AG04450 (cell line): ENCODE measurements around the gene FAM171A2. TPM values are rescaled to one million over a fixed set of nuclear protein-coding genes. Genes with fewer than 3 reads are reported as not detected.
A peak's percentile ranks its signal among the peaks of the same experiment; 100 is the strongest.

Source experiments
- CTCF ChIA-PET: fragments of 300-600, 350-600 bp; formaldehyde crosslinking; extraction: SDS; loops from one replicate; lab custom pipeline; 2022; ENCODE audit warnings: antibody characterized with exemption, inconsistent platforms; lab: Charles Lee
- POLR2A ChIA-PET: fragments of 350-600 bp; formaldehyde crosslinking; extraction: SDS; loops from one replicate; lab custom pipeline; 2021; ENCODE audit warnings: antibody characterized with exemption, inconsistent platforms; lab: Yijun Ruan, JAX
- DNase-seq: peaks from one replicate; pipeline ENCODE4 v3.0.0-alpha.2; 2011; ENCODE audit warnings: low read depth, low spot score
- H3K27ac ChIP-seq: one replicate; pipeline ENCODE4 v1.5.1; 2012; ENCODE audit warnings: low read depth, low read length, control low read depth
- H3K27me3 ChIP-seq: one replicate; pipeline ENCODE4 v1.6.0; 2012; ENCODE audit warnings: low read length; ENCODE audit not compliant: control insufficient read depth, insufficient read depth
- H3K4me3 ChIP-seq: 2 replicates; pipeline ENCODE4 v1.5.1; 2011; ENCODE audit warnings: mild to moderate bottlenecking, low read depth, low read length, control low read depth
- H3K9me3 ChIP-seq: 2 replicates; pipeline ENCODE4 v1.5.1; 2012; ENCODE audit warnings: low read length; ENCODE audit not compliant: control insufficient read depth, insufficient read depth
- polyA plus RNA-seq: library from polyadenylated mRNA; depleted of rRNA; stranded (reverse); fragments of >200 nt; gene quantifications from 2 replicates; pipeline ENCODE4 v1.2.3, GENCODE V29; 2011
- TF ChIP-seq, protein P1 (sequence below): IDR thresholded peaks from 2 replicates; pipeline ENCODE4 v1.5.1; 2011; ENCODE audit warnings: low read depth, low read length, control low read depth, inconsistent platforms

Gene FAM171A2
- polyA plus RNA-seq, 1 experiment = 5.3 TPM

DNA sequence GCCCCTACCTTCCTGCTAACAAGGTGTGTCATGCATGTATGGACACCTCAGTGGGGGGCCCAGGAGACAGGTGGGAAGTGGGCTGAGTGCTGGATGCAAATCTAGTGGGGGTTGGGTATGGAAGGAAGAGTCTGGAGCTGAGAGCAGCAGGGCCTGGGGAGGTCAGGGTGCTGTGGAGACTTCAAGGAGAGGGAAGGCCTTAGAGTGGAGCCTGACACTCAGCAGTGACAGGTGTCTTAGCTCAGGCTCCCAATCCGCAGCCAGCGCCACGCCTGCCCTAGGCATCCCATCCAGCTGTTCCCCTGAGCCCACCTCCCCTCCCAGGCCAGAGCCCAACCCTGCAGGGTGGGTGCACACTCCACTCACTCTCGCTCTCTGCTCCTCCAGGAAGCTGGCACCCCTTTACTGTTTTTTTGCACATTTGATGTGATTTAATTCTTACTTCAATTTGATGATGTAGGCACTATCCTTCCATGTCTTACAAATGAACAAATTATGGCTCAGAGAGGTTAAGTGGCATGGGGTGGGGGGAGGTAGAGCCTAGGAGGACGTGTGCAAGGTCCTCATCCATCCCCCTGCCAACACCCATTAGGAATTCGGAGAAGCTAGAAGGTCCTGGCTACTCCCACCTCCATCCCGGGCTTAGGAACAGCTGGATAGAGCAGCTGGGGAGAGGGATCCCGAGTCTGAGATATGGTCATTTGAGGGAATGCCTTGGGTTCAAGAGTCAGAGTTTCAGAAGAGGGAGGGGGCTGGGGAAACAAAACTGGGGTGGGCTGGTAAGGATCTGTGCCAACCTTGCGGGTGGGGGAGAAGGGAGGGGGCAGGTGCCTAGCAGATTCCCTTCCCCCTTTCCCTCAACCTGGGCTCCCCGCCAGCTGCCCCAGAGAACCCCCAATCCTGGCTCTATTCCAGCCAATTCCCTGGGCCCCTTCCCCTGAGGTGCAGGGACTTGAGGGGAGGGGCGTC lies 2.1 kb downstream of the FAM171A2 start:
- ChIA-PET POLR2A (interaction anchor here (0.6 to 2.5 kb wide), 2 partner anchors 16 to 439 kb away, joined by 6 to 10 read pairs; partner anchors contain the start of gene GRN), CTCF (interaction anchor here (0.6 to 2.0 kb wide), 3 partner anchors 8 to 276 kb away, joined by 3 to 7 read pairs (median 7); no protein-coding TSS in a partner anchor)
- no peaks in the 10 kb centered on the region for H3K9me3 ChIP-seq
- peak overlapping the region; percentile 71 for H3K4me3 ChIP-seq
- peaks cover 14% of the 10 kb centered on the region for H3K27me3 ChIP-seq
- no peak overlapping the region for H3K27ac ChIP-seq
- no peak for DNase-seq
- TF ChIP-seq, protein P1, sequence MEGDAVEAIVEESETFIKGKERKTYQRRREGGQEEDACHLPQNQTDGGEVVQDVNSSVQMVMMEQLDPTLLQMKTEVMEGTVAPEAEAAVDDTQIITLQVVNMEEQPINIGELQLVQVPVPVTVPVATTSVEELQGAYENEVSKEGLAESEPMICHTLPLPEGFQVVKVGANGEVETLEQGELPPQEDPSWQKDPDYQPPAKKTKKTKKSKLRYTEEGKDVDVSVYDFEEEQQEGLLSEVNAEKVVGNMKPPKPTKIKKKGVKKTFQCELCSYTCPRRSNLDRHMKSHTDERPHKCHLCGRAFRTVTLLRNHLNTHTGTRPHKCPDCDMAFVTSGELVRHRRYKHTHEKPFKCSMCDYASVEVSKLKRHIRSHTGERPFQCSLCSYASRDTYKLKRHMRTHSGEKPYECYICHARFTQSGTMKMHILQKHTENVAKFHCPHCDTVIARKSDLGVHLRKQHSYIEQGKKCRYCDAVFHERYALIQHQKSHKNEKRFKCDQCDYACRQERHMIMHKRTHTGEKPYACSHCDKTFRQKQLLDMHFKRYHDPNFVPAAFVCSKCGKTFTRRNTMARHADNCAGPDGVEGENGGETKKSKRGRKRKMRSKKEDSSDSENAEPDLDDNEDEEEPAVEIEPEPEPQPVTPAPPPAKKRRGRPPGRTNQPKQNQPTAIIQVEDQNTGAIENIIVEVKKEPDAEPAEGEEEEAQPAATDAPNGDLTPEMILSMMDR = no peak

DNA sequence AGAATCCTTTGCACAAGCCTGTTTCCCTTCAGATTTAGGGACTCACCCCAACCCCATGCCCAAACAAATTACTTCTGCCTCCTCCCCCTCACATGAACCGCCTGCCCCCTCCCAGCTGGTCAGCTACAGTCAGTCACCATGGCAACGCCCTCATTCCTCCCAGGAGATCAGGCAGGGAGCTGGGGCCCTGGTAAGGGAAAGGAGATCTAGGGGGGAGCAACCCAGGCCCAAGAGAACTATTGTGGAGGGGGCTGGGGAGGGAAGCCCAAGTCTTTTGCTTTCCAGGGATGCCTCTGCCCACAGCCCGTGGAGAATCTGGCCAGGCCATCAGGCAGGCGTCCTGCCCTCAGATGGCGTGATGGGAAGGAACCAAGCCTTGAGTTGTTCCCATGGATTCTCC lies 2.8 kb downstream of the FAM171A2 start:
- Histone ChIP-seq H3K27ac (no peak overlapping the region), H3K4me3 (peak overlapping the region; percentile 20; the same call in 1 of the 2 replicates), H3K27me3 (peaks cover 7% of the 10 kb centered on the region), H3K9me3 (no peaks in the 10 kb centered on the region)
- POLR2A ChIA-PET = interaction anchor here (2.5 kb wide), 1 partner anchor 16 kb away, joined by 10 read pairs; the partner anchor contains the start of gene GRN
- CTCF ChIA-PET = no interaction called here
- DNase-seq = peak; percentile 32
- TF ChIP-seq, protein P1 = no peak

DNA sequence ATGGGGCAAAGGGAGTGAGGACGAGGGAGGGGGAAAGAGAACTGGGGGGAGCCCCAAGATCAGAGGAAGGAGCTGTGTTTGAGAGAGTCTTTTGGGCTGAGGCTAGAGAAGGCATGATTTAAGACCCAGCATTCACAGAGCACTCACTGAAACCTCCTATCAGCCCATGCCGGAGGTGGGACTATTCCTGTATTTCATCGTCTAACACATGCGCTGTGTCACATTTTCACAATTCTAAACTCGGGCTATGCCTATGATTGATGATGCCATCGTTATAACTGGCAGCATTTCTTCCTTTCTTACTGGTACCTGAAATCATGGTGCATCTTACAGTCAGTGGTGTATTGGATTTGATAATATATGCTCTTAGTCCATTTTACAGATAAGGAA lies 3.5 kb downstream of the FAM171A2 start:
- ChIA-PET POLR2A (interaction anchor here (2.5 kb wide), 1 partner anchor 15 kb away, joined by 10 read pairs; the partner anchor contains the start of gene GRN), CTCF (interaction anchor here (0.6 to 1.3 kb wide), 3 partner anchors 9 to 150 kb away, joined by 3 to 6 read pairs (median 3); partner anchors contain the start of gene GRN)
- H3K9me3 ChIP-seq = no peaks in the 10 kb centered on the region; the same call in 1 of the 2 replicates
- peaks cover 2% of the 10 kb centered on the region for H3K27me3 ChIP-seq
- H3K4me3 ChIP-seq = no peak overlapping the region
- TF ChIP-seq, protein P1 = no peak
- no peak for DNase-seq
- H3K27ac ChIP-seq = no peak overlapping the region

DNA sequence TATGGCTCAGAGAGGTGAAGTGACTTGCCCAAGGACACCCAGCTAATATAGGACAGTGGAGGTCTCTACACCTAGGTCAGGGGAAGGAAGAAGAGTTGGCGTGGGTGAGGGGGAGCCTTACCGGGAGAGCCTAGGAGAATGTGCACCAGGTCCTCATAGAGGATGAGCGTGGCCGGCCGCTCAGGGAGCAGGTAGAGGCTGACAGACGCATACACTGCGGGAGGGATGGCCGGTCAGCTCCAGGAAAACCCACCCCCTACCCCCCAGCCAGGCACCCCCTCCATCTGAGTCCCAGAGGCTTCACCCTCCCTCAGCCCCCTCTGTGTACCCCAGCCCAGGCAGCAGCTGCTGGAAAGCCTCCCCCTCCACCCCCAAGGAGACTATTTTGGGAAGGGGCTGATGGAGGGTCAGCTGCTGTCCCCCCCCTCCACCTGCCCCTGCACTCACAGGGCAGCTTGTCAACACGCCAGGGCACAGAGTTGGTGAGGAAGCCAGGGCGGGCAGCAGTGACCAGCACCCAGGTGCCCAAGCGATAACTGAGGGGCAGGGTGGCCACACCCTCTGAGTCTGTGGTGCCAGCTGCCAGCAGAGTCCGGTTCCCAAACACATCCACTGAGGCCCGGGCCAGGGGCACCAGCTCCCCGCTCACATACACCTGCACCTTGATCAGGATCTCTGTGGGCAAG lies 4.1 kb downstream of the FAM171A2 start:
- Histone ChIP-seq H3K27ac (no peak overlapping the region), H3K4me3 (no peak overlapping the region), H3K9me3 (no peaks in the 10 kb centered on the region; the same call in 1 of the 2 replicates), H3K27me3 (no peaks in the 10 kb centered on the region)
- no peak for DNase-seq
- POLR2A ChIA-PET = no interaction called here
- CTCF ChIA-PET = interaction anchor here (0.6 to 1.3 kb wide), 3 partner anchors 8 to 150 kb away, joined by 3 to 6 read pairs (median 3); partner anchors contain the start of gene GRN
- TF ChIP-seq, protein P1 = no peak
